RWPE2 (cell line): Measurements from ENCODE around the gene RDH13.
"Not testable (repeated sequence)": the region's sequence is repeated elsewhere in the genome, so short reads cannot be mapped to it uniquely, and the experiment has no call there.

Experiments
- ATAC-seq: fragments of 200-7000 bp; cut with Tn5 transposase; 3 replicates; pipeline ENCODE4 v1.9.1; 2021; ENCODE audit warnings: low read depth
- DNase-seq: peaks from one replicate; pipeline ENCODE4 v3.0.0-alpha.2; 2020; ENCODE audit warnings: low spot score
- H3K27ac ChIP-seq: fragments of 450-650 bp; 2 replicates; pipeline ENCODE4 v1.5.1; 2017; ENCODE audit warnings: mild to moderate bottlenecking; ENCODE audit not compliant: poor library complexity, severe bottlenecking
- H3K27me3 ChIP-seq: fragments of 250-450 bp; sonication (Bioruptor Pico); 2 replicates; pipeline ENCODE4 v1.5.1; 2021; ENCODE audit warnings: mild to moderate bottlenecking, moderate library complexity; ENCODE audit not compliant: insufficient read depth, poor library complexity, severe bottlenecking
- H3K36me3 ChIP-seq: fragments of 250-450 bp; sonication (Bioruptor Pico); 2 replicates; pipeline ENCODE4 v1.5.1; 2020; ENCODE audit warnings: low read depth, mild to moderate bottlenecking, moderate library complexity
- H3K4me1 ChIP-seq: fragments of 250-450 bp; sonication (Bioruptor Pico); 2 replicates; pipeline ENCODE4 v1.5.1; 2021; ENCODE audit warnings: mild to moderate bottlenecking, moderate library complexity; ENCODE audit not compliant: insufficient read depth, poor library complexity, severe bottlenecking
- H3K4me3 ChIP-seq: fragments of 250-450 bp; sonication (Bioruptor Pico); 2 replicates; pipeline ENCODE4 v1.5.1; 2021; ENCODE audit warnings: mild to moderate bottlenecking, moderate library complexity; ENCODE audit not compliant: severe bottlenecking
- H3K9me3 ChIP-seq: fragments of 250-450 bp; sonication (Bioruptor Pico); 2 replicates; pipeline ENCODE4 v1.5.1; 2021; ENCODE audit warnings: mild to moderate bottlenecking, moderate library complexity; ENCODE audit not compliant: severe bottlenecking
- CTCF ChIP-seq: fragments of 450-650 bp; IDR thresholded peaks from one replicate; pipeline ENCODE4 v1.5.1; 2017; ENCODE audit warnings: mild to moderate bottlenecking, moderate library complexity; ENCODE audit not compliant: poor library complexity, severe bottlenecking

The RDH13 gene

DNA sequence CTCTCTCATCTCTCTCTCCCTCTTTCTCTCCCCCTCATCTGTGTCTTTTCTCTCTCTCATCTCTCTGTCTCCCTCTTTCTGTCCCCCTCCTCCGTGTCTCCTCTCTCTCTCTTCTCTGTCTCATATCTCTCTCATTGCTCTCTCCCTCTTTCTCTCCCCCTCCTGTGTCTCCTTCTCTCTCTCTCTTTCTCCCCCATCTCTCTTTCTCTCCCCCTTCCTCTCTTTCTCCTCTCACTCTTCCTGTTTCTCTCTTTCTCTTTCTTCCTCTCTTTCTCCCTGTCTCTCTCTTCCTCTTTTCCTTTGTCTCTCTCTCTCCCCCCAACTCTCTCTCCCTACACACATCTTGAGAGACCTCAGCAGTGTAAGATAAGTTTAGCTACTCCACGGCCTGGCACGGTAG, 4.9 kb upstream of the RDH13 start:
- H3K9me3 ChIP-seq, result no peaks in the 10 kb centered on the region

DNA sequence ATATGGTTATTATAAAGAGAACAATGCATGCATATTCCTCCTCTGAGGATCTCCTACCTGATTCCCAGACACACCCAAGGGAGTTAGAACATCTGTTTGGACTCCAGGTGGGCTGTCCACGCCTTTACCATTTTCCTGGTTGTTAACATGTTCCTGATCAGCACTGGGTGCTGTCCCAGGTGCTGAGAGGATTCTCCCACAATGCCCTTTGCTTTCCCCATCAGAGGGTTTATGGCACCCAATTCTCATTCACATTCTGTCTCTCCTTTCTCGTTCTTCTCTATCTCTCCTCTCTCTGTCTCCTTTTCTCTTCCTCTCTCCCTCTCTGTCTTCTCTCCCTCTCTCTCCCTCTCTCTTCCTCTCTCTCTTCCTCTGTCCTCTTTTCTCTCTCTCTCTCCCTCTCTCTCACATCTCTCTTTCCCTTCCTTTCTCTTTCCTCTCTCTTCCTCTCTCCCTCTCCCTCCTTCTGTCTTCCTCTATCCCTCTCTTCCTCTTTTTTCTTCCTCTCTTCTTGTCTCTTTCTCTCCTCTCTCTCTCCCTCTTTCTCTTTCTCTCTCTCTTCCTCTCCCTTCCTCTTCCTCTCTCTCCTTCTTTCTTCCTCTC, 3.3 kb upstream of the RDH13 start:
- Histone ChIP-seq H3K27ac (no peak overlapping the region), H3K4me3 (no peak overlapping the region), H3K36me3 (no peaks in the 10 kb centered on the region), H3K9me3 (no peaks in the 10 kb centered on the region), H3K4me1 (peaks cover 5% of the 10 kb centered on the region), H3K27me3 (peaks cover 14% of the 10 kb centered on the region)
- DNase-seq (no peak), ATAC-seq (no peak)
- no peak for TF ChIP-seq CTCF

More for the DNA sequence above, 4.9 kb upstream of the RDH13 start:
- TF ChIP-seq CTCF, result no peak
- H3K27ac ChIP-seq, result no peak overlapping the region
- H3K27me3 ChIP-seq, result peaks cover 14% of the 10 kb centered on the region
- ATAC-seq (no peak), DNase-seq (no peak)
- H3K4me3 ChIP-seq, result no peak overlapping the region
- no peaks in the 10 kb centered on the region for H3K36me3 ChIP-seq
- H3K4me1 ChIP-seq, result peaks cover 8% of the 10 kb centered on the region

DNA sequence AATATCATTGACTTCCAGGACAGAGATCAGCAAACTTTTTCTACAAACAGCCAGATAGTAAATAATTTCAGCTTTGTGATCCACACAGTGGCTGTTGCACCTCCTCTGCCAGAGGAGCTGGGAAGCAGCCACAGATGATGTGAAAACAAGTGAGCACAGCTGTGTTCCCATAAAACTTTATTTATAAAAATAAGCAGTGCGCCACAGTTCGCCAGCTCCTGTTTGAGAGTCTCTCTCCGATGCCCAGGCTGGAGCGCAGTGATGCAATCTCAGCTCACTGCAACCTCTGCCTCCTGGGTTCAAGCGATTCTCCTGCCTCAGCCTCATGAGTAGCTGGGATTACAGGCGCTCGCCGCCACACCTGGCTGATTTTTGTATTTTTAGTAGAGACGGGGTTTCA, 2.6 kb upstream of the RDH13 start:
- H3K36me3 ChIP-seq, ATAC-seq, H3K9me3 ChIP-seq, H3K4me3 ChIP-seq, DNase-seq, H3K27ac ChIP-seq, H3K4me1 ChIP-seq: not testable (repeated sequence)
- peaks cover 14% of the 10 kb centered on the region for H3K27me3 ChIP-seq

DNA sequence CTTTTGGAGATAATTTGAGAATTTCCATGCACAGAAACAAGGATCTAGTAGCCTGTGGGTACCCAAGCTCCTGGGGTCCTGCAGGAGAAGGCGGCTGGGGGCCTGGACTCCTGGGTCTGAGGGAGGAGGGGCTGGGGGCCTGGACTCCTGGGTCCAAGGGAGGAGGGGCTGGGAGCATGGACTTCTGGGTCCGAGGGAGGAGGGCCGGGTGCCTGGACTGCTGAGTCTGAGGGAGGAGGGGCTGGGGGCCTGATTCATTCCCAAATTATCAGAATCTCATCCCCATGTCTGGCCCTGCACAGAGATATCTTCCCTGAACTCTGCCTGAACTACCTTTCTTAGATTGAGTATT, 520 bp upstream of the RDH13 start:
- Histone ChIP-seq H3K36me3 (peaks cover 16% of the 10 kb centered on the region), H3K9me3 (no peaks in the 10 kb centered on the region), H3K4me3 (peak overlapping the region; percentile 83), H3K27ac (no peak overlapping the region), H3K4me1 (no peaks in the 10 kb centered on the region), H3K27me3 (peaks cover 14% of the 10 kb centered on the region)
- no peak for DNase-seq
- TF ChIP-seq CTCF, result no peak
- ATAC-seq, result no peak

DNA sequence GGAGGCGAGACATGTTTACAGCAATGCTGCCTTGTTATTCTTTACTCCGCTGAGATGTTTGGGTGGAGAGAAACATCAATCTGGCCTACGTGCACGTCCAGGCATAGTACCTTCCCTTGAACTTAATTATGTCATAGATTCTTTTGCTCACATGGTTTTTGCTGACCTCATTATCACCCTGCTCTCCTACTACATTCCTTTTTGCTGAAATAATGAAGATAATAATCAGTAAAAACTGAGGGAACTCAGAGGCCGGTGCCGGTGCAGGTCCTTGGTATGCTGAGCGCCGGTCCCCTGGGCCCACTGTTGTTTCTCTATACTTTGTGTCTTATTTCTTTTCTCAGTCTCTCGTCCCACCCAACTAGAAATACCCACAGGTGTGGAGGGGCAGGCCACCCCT, 2.7 kb downstream of the RDH13 start:
- not testable (repeated sequence) for H3K4me3 ChIP-seq, H3K9me3 ChIP-seq, H3K27ac ChIP-seq, ATAC-seq, DNase-seq, H3K4me1 ChIP-seq, H3K27me3 ChIP-seq
- H3K36me3 ChIP-seq, result peaks cover 47% of the 10 kb centered on the region

- Histone ChIP-seq H3K4me3 (no peak overlapping the region), H3K27ac (no peak overlapping the region), H3K9me3 (no peaks in the 10 kb centered on the region), H3K36me3 (peaks cover 60% of the 10 kb centered on the region), H3K27me3 (no peaks in the 10 kb centered on the region), H3K4me1 (no peaks in the 10 kb centered on the region)
- ATAC-seq, result no peak
- no peak for TF ChIP-seq CTCF
- DNase-seq, result peak; percentile 55
These were observed 4.0 kb downstream of the RDH13 start for GRCh38 chr19:55058781-55059610.
